IMR-90 (cell line): ENCODE data around the gene CUX1. TPM values are rescaled to one million over a fixed set of nuclear protein-coding genes. Genes with fewer than 3 reads are reported as not detected.
A peak's percentile ranks its signal among the peaks of the same experiment; 100 is the strongest.

ENCODE experiments used
- ATAC-seq: fragments of 200-7000 bp; cut with Tn5 transposase; 2 replicates; pipeline ENCODE4 v1.9.1; 2020; ENCODE audit warnings: low read depth, mild to moderate bottlenecking, moderate library complexity
- BruUV-seq: library from RNA; stranded (reverse); fragments of 400-500 nt; replicated peaks from 2 replicates; lab custom pipeline; 2021; lab: Mats Ljungman, UMichigan
- CTCF ChIA-PET: fragments of 300-600 bp; formaldehyde crosslinking; extraction: SDS; loops from one replicate; lab custom pipeline; 2021; ENCODE audit warnings: antibody characterized with exemption; lab: Yijun Ruan, JAX
- POLR2A ChIA-PET: fragments of 300-600 bp; sonication (Branson Sonifier 250); formaldehyde crosslinking; loops from one replicate; lab custom pipeline; 2022; ENCODE audit warnings: antibody characterized with exemption; ENCODE audit not compliant: unreplicated experiment; lab: Charles Lee
- DNase-seq: peaks from one replicate; pipeline ENCODE4 v3.0.0; 2013
- H2AFZ ChIP-seq: replicated peaks from 2 replicates; pipeline ENCODE3; 2013; ENCODE audit warnings: low read length, mild to moderate bottlenecking; ENCODE audit not compliant: poor library complexity
- H2AK5ac ChIP-seq: 2 replicates; pipeline ENCODE4 v1.6.1; 2013; ENCODE audit warnings: low read depth, low read length, inconsistent platforms
- H2AK9ac ChIP-seq: replicated peaks from 2 replicates; pipeline ENCODE3; 2013; ENCODE audit warnings: mild to moderate bottlenecking, low read depth, low read length, moderate library complexity; ENCODE audit not compliant: poor library complexity
- H2BK120ac ChIP-seq: 2 replicates; pipeline ENCODE4 v1.6.1; 2013; ENCODE audit warnings: low read depth, low read length, inconsistent platforms
- H2BK15ac ChIP-seq: 3 replicates; pipeline ENCODE4 v1.6.1; 2013; ENCODE audit warnings: low read depth, low read length, inconsistent platforms
- H2BK20ac ChIP-seq: 2 replicates; pipeline ENCODE4 v1.6.1; 2013; ENCODE audit warnings: low read depth, mild to moderate bottlenecking, inconsistent platforms, low read length, moderate library complexity
- H2BK5ac ChIP-seq: 2 replicates; pipeline ENCODE4 v1.6.1; 2013; ENCODE audit warnings: mild to moderate bottlenecking, low read depth, low read length, inconsistent platforms; ENCODE audit not compliant: poor library complexity, severe bottlenecking
- H3K14ac ChIP-seq: replicated peaks from 2 replicates; pipeline ENCODE4 v1.6.1; 2013; ENCODE audit warnings: low read depth, low read length, inconsistent platforms
- H3K18ac ChIP-seq: 2 replicates; pipeline ENCODE4 v1.6.1; 2013; ENCODE audit warnings: low read depth, low read length, control low read depth
- H3K23ac ChIP-seq: 2 replicates; pipeline ENCODE4 v1.6.1; 2013; ENCODE audit warnings: low read depth, low read length, inconsistent platforms
- H3K27ac ChIP-seq: 2 replicates; pipeline ENCODE4 v1.5.1; 2013; ENCODE audit warnings: mild to moderate bottlenecking, control low read depth, low read length; ENCODE audit not compliant: insufficient read depth
- H3K27me3 ChIP-seq: 2 replicates; pipeline ENCODE4 v1.6.1; 2013; ENCODE audit warnings: low read length; ENCODE audit not compliant: control insufficient read depth, insufficient read depth
- H3K36me3 ChIP-seq: 2 replicates; pipeline ENCODE4 v1.6.1; 2013; ENCODE audit warnings: low read length, mixed read lengths; ENCODE audit not compliant: control insufficient read depth, insufficient read depth
- H3K4ac ChIP-seq: 2 replicates; pipeline ENCODE4 v1.6.1; 2013; ENCODE audit warnings: low read depth, low read length, inconsistent platforms
- H3K4me1 ChIP-seq: 2 replicates; pipeline ENCODE4 v1.6.1; 2013; ENCODE audit warnings: low read length, mixed read lengths; ENCODE audit not compliant: control insufficient read depth, insufficient read depth
- H3K4me2 ChIP-seq: 2 replicates; pipeline ENCODE4 v1.6.1; 2013; ENCODE audit warnings: low read depth, mild to moderate bottlenecking, control low read depth, low read length, moderate library complexity
- H3K4me3 ChIP-seq: 2 replicates; pipeline ENCODE4 v1.5.1; 2013; ENCODE audit warnings: low read depth, mild to moderate bottlenecking, control low read depth, low read length, moderate library complexity; ENCODE audit not compliant: insufficient read depth
- H3K56ac ChIP-seq: 2 replicates; pipeline ENCODE4 v1.6.1; 2013; ENCODE audit warnings: low read length, inconsistent platforms; ENCODE audit not compliant: insufficient read depth; ENCODE audit errors: extremely low read depth
- H3K79me1 ChIP-seq, 2 experiments: 2 replicates each; pipeline ENCODE4 v1.6.1; 2013; ENCODE audit warnings: low read length in 2 of 2, inconsistent platforms in 1 of 2, low read depth in 1 of 2
- H3K9ac ChIP-seq: 2 replicates; pipeline ENCODE4 v1.6.1; 2013; ENCODE audit warnings: low read depth, low read length, control low read depth
- H3K9me1 ChIP-seq: 2 replicates; pipeline ENCODE4 v1.6.1; 2013; ENCODE audit warnings: low read length, inconsistent platforms; ENCODE audit not compliant: insufficient read depth
- H3K9me3 ChIP-seq: 2 replicates; pipeline ENCODE4 v1.6.1; 2013; ENCODE audit warnings: low read length; ENCODE audit not compliant: control insufficient read depth, insufficient read depth
- H4K20me1 ChIP-seq: 2 replicates; pipeline ENCODE4 v1.6.1; 2013; ENCODE audit warnings: low read length, inconsistent platforms; ENCODE audit not compliant: insufficient read depth
- H4K5ac ChIP-seq: 2 replicates; pipeline ENCODE4 v1.6.1; 2013; ENCODE audit warnings: mild to moderate bottlenecking, low read depth, low read length, control low read depth
- H4K8ac ChIP-seq, 2 experiments: 2 replicates each; pipeline ENCODE4 v1.6.1; 2013; ENCODE audit warnings: low read depth in 2 of 2, low read length in 2 of 2, control low read depth in 1 of 2, inconsistent platforms in 1 of 2
- H4K91ac ChIP-seq: 2 replicates; pipeline ENCODE4 v1.6.1; 2013; ENCODE audit warnings: low read depth, low read length, inconsistent platforms; ENCODE audit not compliant: insufficient read depth
- MAZ ChIP-seq: IDR thresholded peaks from 2 replicates; pipeline ENCODE4 v1.6.1; 2012; ENCODE audit warnings: low read depth, mild to moderate bottlenecking, low read length, improper control_type of control experiment, moderate library complexity, borderline replicate concordance
- WGBS, 2 experiments: methylation state at CpG; one replicate each; pipeline versions ENCODE4 v1.1.5 to v1.1.7; 2013; ENCODE audit warnings: missing lambda C conversion rate in 2 of 2; ENCODE audit not compliant: insufficient read length in 1 of 2; ENCODE audit errors: extremely low coverage in 2 of 2; 5-methylcytosine and 5-hydroxymethylcytosine counted together
- dilution Hi-C: fragments of 300-500 bp; cut with HindIII; formaldehyde crosslinking; loops from one replicate; pipeline ENCODE4 v1.14.3; 2018; ENCODE audit warnings: low sequenced_read_pairs; ENCODE audit not compliant: unreplicated experiment
- in situ Hi-C: fragments of 300-500 bp; cut with MboI; formaldehyde crosslinking; loops from 3 replicates; pipeline ENCODE4 v1.14.3; 2019; ENCODE audit warnings: low sequenced_read_pairs, inconsistent platforms, mixed read lengths
- intact Hi-C: fragments of 100-400 bp; cut with micrococcal nuclease; formaldehyde crosslinking; loops from 2 replicates; pipeline ENCODE4 v1.10.0; 2022
- polyA plus RNA-seq, 3 experiments: library from polyadenylated mRNA; depleted of rRNA; stranded (reverse); fragments of >200 nt; gene quantifications; 2 replicates each; pipeline ENCODE4 v1.2.3, GENCODE V29; 2012; ENCODE audit warnings: low replicate concordance in 1 of 3
- total RNA-seq: library from RNA; depleted of rRNA; stranded (reverse); fragments of >200 nt; gene quantifications from 2 replicates; pipeline ENCODE4 v1.2.3, GENCODE V29; 2012
- TF ChIP-seq, protein P1 (sequence below): fragments of 150-350 bp; IDR thresholded peaks from 2 replicates; pipeline ENCODE4 v1.6.1; 2017; ENCODE audit warnings: mild to moderate bottlenecking, antibody characterized with exemption, low read length, low read depth

CUX1 gene
- total and polyA plus RNA-seq, 2 of the 4 experiments (the other 2 are of a cell fraction): 19.7 to 46.4 TPM

GRCh38 chr7:102287111-102287980, 469.9 kb downstream of the CUX1 start:
- Histone ChIP-seq H2AK5ac (peak overlapping the region; percentile 5; the same call in 1 of the 2 replicates), H3K4me2 (peak overlapping the region; percentile 84), H3K23ac (peak overlapping the region; percentile 38; the same call in 1 of the 2 replicates), H4K8ac (peak overlapping the region in 1 of 2 experiments; percentile 42; a peak in 2 of 4 replicates), H3K9me3 (no peaks in the 10 kb centered on the region), H3K27ac (peak overlapping the region; percentile 61), H3K36me3 (no peaks in the 10 kb centered on the region), H2BK5ac (peak overlapping the region; percentile 57), H2AK9ac (peak overlapping the region; percentile 88), H2BK20ac (no peak overlapping the region), H3K4me3 (peak overlapping the region; percentile 97), H4K91ac (no peak overlapping the region), H4K5ac (0 out of 2 replicates have a peak overlapping the region, but pooled peaks have one; percentile 18), H3K56ac (no peak overlapping the region), H2BK120ac (no peak overlapping the region), H2BK15ac (no peak overlapping the region), H2AFZ (peak overlapping the region; percentile 95), H3K14ac (peak overlapping the region; percentile 22; the same call in 1 of the 2 replicates), H4K20me1 (peaks cover 12% of the 10 kb centered on the region; the same call in 1 of the 2 replicates), H3K9ac (peak overlapping the region; percentile 75), H3K79me1 (peaks cover 0 to 8% of the 10 kb centered on the region in 2 experiments; a peak in 1 of 4 replicates), H3K9me1 (no peaks in the 10 kb centered on the region), H3K18ac (no peak overlapping the region), H3K4me1 (peaks cover 4% of the 10 kb centered on the region; the same call in 1 of the 2 replicates), H3K4ac (0 out of 2 replicates have a peak overlapping the region, but pooled peaks have one; percentile 16), H3K27me3 (no peaks in the 10 kb centered on the region)
- no TSS peak for BruUV-seq
- ATAC-seq (peak; percentile 57), DNase-seq (no peak)
- dilution Hi-C loops (no loop called here), intact Hi-C loops (loop anchor here (2.0 kb wide), 1 partner anchor 19 kb away; no protein-coding TSS in a partner anchor), in situ Hi-C loops (no loop called here)
- ChIA-PET POLR2A (no interaction called here), CTCF (no interaction called here)
- 1% methylated on average over 21 of the region's 69 CpGs; no CpG with 5 or more reads in 1 of the 2 experiments for WGBS, 2 experiments
- TF ChIP-seq, protein P1, sequence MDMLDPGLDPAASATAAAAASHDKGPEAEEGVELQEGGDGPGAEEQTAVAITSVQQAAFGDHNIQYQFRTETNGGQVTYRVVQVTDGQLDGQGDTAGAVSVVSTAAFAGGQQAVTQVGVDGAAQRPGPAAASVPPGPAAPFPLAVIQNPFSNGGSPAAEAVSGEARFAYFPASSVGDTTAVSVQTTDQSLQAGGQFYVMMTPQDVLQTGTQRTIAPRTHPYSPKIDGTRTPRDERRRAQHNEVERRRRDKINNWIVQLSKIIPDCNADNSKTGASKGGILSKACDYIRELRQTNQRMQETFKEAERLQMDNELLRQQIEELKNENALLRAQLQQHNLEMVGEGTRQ: no peak
- TF ChIP-seq MAZ: 0 out of 2 replicates have a peak, but pooled peaks have one; percentile 16
